NCI-H2196 (cell line): ENCODE measurements around the gene ZNF79.

ENCODE experiments used
- DNase-seq: peaks from one replicate; lab custom pipeline; 2025; ENCODE audit not compliant: unreplicated experiment; lab: John Stamatoyannopoulos, UW

Gene ZNF79

GRCh38 chr9:127423934-127424675 is at the start of gene ZNF79:
TSS of gene ZNF79 (plus strand) at chr9:127424382. CDS start at chr9:127424788, 406 bp downstream.
- peak; percentile 90 for DNase-seq

GRCh38 chr9:127380479-127380878 is 43.7 kb upstream of the ZNF79 start:
- no peak for DNase-seq

- DNase-seq: no peak
Measured at GRCh38 chr9:127382541-127382940, 41.6 kb upstream of the ZNF79 start.

GRCh38 chr9:127384016-127384730 is 40.0 kb upstream of the ZNF79 start:
- no peak for DNase-seq

GRCh38 chr9:127384901-127385300 is 39.3 kb upstream of the ZNF79 start:
- no peak for DNase-seq

GRCh38 chr9:127386249-127386648 is 37.9 kb upstream of the ZNF79 start:
- DNase-seq: no peak

GRCh38 chr9:127386981-127387380 is 37.2 kb upstream of the ZNF79 start:
- no peak for DNase-seq

GRCh38 chr9:127388037-127388855 is 35.9 kb upstream of the ZNF79 start:
- no peak for DNase-seq

GRCh38 chr9:127388856-127389238 is 35.3 kb upstream of the ZNF79 start:
- DNase-seq: no peak

GRCh38 chr9:127389381-127390247 is 34.6 kb upstream of the ZNF79 start:
- DNase-seq: no peak

GRCh38 chr9:127390248-127390545 is 34.0 kb upstream of the ZNF79 start:
- DNase-seq: no peak

GRCh38 chr9:127390563-127390962 is 33.6 kb upstream of the ZNF79 start:
- no peak for DNase-seq

- DNase-seq: no peak
Measured at GRCh38 chr9:127392166-127392565, 32.0 kb upstream of the ZNF79 start.

GRCh38 chr9:127392976-127393375 is 31.2 kb upstream of the ZNF79 start:
- no peak for DNase-seq

- no peak for DNase-seq
Measured at GRCh38 chr9:127393645-127394044, 30.5 kb upstream of the ZNF79 start.

- no peak for DNase-seq
Measured at GRCh38 chr9:127395497-127396252, 28.5 kb upstream of the ZNF79 start.

GRCh38 chr9:127396253-127396807 is 27.9 kb upstream of the ZNF79 start:
- DNase-seq: no peak

GRCh38 chr9:127396808-127397645 is 27.2 kb upstream of the ZNF79 start, which contains the start of gene SLC2A8:
TSS of gene SLC2A8 (plus strand) at chr9:127397169. CDS start at chr9:127397231, 62 bp downstream.
- peak; percentile 99 for DNase-seq
